Measurements from ENCODE around the gene SIX1. TPM values are rescaled to one million over a fixed set of nuclear protein-coding genes. Genes with fewer than 3 reads are reported as not detected.

The SIX1 gene
- total RNA-seq, 1 experiment from 2014 or later: 2.3 TPM

DNA sequence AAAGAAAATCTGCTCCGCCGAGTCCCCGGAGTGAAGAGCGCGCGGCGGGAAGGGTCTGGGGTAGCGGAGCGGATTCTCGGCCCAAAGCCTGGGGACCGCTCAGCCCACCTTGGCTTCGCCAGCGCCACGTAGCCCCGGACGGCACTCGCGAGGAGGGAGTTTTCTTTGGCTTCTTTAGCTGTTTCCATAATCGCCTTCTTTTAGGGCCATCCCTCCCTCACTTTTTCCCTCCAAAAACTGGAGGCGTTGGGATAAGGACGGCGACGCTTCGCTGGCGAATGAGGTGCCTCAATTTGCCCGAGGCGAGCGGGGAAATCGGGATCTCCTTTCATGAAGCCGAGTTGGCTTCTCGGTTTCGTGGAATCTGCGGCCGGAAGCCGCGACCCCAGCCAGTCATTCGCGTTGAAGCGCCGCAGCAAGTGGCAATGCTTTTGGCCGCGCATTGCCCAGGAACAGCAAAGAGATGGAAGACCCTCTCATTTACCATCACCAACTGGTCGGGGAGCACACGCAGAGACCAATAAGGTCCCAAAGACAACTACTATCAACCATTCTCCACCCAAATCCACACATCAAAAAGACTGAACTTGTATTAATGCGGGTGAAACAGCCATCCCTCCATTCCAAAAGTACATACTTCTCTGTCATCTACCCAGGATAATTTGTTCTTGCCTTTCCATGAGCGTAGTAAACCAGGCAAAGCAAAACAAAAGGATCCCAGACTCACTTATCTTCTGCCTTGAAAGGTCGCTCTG is 8.4 kb upstream of the SIX1 start:
- DNase-seq (ENCODE audit: low read depth, low spot score): no peak
- in situ Hi-C loops (cut with HindIII; ENCODE audit: low pct_unique_long_range_greater_than_20kb, low sequenced_read_pairs): no loop called here

DNA sequence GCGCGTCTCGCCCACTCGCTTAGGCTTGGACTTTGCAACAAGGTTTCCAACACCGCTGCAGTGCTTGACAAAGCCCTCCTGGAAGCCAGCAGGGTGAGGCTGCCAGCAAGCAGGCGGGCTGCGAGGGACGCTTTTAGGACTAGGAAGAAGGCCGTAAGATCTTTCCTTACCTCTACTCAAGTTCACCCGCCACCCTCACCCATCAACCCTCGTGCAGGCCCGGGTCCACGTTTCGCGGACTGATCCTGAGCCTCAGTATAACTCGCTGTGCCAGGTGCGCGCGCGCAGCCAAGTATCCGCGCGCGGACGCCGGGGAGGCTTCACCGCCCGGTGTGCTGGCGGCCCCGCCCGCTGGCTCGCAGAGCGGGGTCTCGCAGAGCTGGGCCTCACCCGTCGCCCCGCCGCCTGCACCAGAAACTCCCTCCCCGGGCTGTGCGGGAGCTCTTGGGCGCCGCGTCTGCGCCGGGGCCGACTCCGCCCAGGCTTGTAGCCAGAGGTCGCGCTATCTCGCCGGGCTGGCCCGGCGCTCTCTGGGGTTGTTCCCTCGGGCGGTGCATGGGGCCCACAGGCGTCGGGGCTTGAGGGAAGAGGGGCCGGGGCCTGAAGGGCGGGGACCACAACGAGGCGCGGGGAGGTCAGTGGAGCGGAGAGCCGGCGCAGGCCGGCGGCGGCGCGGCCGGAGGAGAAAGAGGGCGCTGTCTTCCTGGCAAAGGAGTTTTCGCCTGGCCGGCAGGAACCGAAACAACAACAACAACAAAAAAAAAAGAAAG is 7.6 kb upstream of the SIX1 start:
- in situ Hi-C loops (cut with HindIII; ENCODE audit: low pct_unique_long_range_greater_than_20kb, low sequenced_read_pairs): no loop called here
- peak; percentile 55 for DNase-seq (ENCODE audit: low read depth, low spot score)

DNA sequence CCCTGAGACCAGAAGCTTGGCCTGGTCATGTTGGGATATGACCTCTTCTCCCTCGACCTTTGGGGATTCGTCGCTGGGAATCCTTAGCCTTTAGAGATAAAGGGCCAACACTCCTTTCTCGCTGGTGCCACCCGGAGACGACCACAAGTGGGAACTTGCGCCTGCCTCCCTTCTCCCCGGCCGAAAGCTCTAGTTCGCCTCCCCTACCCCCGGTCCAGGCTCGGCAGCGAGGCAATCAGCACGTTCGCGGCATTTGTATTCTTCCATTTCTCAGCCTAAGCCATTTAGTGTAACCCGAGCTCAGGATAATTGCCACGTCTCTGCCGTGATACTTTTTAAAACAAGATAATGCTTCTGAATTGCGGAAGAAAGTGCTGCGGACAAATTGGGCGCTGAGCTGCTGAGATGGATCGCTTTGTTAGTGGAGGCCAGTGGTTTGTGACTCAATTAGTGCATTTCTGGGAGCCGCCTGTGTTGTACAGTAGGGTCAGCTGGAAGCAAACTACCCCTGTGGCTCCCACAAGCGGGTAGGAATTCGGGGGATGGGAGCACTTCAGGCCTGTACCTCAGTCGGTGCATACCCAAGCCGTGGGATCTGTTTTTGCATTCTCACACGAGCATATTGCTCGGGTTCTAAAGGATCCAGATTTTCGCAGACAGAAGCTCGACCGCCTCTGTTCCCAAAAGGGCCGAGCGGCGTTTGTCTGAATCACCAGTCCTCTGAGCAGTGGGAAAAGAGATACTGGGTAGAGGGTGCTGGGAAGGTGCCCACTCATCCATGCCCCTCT is 6.8 kb upstream of the SIX1 start:
- DNase-seq (ENCODE audit: low read depth, low spot score): no peak
- in situ Hi-C loops (cut with HindIII; ENCODE audit: low pct_unique_long_range_greater_than_20kb, low sequenced_read_pairs): no loop called here

DNA sequence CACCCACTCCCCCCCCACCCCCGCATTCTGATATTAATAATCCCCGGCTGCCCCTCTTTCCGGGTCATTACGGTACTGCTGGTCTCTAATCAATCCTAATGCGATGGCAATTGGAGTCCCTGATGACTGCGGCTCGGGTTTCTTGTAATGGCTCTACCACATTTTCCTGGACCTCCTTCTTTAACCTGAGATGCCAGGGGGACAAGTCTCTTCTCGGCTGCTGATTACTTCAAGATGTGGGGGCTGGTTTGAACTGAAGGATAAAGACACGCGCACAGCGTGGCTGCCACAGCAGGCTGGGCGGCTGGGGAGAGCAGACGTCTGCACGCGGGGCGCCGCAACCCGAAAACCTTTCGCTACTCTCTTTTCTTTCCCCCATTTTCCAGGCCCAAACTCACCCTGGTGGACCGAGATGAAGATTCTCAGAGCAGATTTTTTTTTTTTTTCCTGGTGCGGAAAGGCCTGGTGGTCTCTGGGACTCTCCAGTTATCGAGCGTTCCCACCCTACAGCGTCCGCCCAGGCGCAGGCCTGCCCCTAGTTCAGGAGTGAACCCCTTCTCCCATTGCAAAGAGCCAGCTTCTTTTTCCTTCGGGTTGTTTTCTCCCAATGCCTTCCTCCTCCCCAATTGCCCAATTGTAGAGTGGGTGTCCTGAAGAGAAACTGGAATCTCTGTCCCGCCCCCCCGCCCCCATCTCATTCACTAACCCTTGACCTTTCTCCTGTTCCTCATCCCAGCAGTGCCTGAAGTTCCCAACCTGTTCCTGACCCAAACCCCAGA is 6.0 kb upstream of the SIX1 start:
- DNase-seq (ENCODE audit: low read depth, low spot score): no peak
- in situ Hi-C loops (cut with HindIII; ENCODE audit: low pct_unique_long_range_greater_than_20kb, low sequenced_read_pairs): no loop called here

DNA sequence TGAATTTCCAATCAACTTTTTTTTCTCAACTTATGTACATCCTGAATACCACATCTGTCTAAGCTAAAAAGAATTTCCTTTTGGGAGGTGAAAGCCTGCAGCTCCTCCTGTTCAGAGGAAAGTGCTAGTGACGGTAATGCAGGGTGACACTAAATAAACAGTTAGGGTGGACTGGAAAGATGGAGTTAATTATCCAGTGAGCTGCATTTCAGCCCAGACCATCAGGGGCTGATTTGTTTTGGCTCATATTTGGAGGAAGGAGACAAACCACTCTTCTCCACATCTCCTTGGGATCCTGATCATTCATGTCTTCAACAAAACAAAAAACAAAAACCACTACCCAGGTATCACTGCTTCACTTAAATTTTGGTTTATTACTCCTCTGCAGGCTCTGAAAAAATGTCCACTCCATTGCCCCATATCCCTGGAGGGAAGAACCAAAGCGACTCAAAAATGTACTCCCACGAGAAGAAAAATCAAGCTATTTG is 5.1 kb upstream of the SIX1 start:
- no peak for DNase-seq (ENCODE audit: low read depth, low spot score)

DNA sequence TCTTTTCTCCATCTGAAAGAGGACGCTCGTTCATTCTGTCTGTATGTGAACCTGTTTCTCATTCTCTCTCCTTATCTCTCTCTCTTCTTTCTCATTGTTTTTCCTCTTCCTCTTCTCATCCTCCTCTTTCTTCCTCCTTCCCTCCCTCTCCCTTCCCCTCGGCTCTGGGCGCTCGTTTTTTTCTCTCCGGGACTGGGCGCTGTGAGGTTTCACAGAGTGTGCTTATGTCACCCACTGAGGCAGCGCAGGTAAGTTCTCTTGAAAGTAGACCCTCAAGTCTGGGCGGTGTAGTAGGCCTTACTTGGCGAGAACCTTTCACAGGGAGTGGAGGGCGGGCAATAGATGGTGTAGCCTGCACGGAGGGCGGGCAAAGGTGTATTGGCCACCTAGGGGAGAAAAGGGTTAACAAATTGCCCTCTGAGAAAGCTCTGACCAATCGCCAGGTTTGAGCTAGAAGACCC is 4.5 kb upstream of the SIX1 start:
- in situ Hi-C loops (cut with HindIII; ENCODE audit: low pct_unique_long_range_greater_than_20kb, low sequenced_read_pairs): no loop called here
- no peak for DNase-seq (ENCODE audit: low read depth, low spot score)

More for the DNA sequence above, 5.1 kb upstream of the SIX1 start:
- in situ Hi-C loops (cut with HindIII; ENCODE audit: low pct_unique_long_range_greater_than_20kb, low sequenced_read_pairs): no loop called here

DNA sequence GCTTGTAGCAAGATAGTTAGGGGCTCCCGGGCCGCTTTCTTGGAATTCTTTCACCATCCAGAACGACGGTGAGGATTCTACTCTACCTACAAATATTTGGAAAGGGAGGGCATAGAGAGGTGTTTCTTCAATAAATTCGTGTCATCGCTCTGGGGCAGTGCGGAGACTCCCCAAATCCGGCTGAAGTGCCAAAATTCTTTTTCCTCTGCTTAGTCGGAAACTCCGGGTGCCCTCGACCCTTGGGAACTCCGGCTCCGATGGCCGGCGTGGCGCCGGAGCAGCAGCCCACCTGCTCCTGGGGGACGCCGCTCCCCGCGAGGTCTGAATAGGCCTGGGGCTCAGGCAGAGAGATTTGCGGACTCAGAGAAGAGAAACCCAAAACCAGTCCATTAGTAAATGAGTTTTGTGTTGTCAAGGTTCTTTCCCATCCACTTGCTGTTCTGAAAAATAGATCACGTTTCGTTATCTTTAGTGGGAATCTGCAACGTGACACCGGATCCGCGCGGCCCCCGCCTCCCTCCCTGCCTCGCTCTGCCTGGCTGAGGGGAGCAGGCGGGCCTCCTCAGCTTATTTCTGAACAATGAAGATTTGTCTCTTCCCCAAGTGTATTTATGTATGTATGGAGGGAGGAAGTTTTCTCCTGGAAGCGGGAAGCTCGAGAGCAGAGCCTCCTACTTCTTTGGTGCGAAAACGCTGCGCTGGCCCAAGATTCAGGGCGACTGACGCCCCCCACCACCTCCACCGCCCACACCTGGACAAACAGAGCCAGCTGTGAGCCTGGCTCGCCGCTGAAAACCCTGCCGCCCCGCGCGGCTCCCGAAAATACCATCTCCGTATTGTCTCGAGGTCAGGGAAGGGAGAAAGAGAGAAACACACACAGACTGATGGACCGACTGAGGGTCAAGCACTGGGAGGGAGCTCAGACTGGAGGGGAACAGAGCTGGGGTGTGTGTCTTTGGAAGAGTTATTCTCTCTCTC is 3.7 kb upstream of the SIX1 start:
- in situ Hi-C loops (cut with HindIII; ENCODE audit: low pct_unique_long_range_greater_than_20kb, low sequenced_read_pairs): no loop called here
- DNase-seq (ENCODE audit: low read depth, low spot score): no peak

DNA sequence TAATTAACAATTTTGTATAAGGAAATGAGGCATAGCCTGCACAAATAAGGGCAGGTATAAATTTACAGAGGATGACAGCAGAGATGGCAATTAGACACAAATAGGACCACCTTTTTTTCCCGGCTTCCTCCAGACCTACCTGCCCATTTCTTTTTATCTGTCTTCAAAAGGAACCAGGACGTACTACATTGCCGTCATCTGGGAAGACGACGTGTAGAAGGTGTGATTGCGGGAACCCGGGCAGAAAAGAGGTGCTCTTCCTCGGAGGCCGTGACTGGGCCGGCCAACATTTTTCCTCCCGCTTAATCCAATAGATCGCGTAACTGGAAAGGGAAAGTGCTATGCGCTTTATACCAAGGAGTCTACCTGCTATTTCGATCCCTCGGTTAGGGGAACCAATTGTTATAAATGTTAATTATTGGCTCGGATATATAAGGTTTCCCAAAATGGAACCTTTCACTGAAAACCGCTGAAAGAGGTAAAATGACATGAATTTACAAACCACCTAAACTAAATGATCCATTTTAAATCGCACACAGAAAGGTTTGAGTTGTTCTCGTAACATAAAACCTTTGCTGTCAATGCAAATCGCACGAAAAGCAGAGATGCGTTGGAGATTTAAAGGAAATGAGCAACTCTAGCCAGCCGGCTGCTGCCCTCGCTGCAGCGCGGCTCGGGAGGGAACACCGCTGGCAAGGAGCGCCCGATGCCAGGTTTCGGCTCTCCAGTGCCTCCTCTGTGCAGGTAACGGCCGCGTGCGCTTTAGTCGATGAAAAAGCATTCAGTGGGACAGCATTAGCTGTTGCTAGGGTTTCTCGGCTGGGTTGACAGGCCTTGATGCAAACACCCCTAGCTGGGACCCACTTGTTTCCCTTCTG is 2.8 kb upstream of the SIX1 start:
- in situ Hi-C loops (cut with HindIII; ENCODE audit: low pct_unique_long_range_greater_than_20kb, low sequenced_read_pairs): no loop called here

DNA sequence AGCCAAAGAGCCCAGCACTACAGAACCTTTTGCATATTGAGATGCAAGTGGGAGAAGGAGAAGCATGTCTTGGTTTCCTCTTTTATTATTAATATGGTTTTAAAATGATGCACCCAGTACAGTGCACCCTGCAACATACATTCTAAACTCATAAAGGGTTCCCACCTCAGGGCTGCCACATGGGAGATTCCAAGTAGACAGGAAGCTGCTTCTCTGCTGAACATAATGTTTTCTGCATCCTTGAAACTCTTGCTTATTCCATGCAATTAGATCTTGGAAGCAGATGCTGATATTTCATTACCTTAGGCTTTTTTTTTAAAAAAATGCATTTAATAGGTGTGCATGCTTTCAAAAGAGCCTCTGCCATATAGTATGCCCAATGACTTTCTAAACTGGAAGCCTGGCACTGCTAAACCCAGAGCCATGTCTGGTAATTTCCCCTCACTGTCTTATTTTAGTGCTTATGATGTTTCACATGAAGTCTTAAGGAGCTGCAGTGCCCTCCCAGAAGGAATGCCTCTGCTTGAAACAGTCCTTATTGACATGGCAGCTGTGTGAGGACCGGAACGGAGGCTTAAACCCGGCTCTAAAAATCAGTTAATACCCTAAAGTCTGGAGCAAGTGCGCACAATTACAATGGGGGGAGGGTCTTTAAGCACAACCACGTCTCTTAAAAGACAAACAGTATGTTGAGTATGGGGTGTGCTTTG is 2.0 kb upstream of the SIX1 start:
- in situ Hi-C loops (cut with HindIII; ENCODE audit: low pct_unique_long_range_greater_than_20kb, low sequenced_read_pairs): no loop called here
- no peak for DNase-seq (ENCODE audit: low read depth, low spot score)

More for the DNA sequence above, 2.8 kb upstream of the SIX1 start:
- DNase-seq (ENCODE audit: low read depth, low spot score): no peak

DNA sequence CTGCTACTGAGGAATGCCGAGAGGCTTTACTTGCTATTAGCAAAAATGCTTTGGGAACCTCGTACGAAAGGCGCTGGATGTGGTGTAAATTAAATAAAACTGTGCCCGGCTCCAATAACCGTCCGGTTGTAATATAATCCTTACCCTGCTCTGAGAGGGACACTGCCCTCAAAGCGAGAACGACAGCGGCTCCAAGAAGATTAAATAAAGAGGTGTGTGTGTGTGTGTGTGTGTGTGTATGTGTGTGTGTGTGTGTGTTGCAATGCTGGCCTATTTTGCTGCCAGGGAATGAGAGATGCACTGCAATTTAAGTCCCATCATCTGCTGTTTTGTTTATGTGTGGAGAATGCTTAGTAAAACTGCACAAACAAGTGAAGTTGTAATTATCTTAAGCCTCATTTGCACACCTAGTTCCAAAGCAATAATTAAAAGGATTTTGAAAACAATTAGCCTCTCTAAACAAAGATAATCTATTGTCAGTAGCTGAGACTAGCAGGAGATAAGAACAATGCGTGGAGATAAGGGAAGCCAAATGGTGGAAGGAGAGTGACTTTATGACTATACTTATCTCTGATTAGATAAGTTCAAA is 1.2 kb upstream of the SIX1 start:
- in situ Hi-C loops (cut with HindIII; ENCODE audit: low pct_unique_long_range_greater_than_20kb, low sequenced_read_pairs): no loop called here
- no peak for DNase-seq (ENCODE audit: low read depth, low spot score)

DNA sequence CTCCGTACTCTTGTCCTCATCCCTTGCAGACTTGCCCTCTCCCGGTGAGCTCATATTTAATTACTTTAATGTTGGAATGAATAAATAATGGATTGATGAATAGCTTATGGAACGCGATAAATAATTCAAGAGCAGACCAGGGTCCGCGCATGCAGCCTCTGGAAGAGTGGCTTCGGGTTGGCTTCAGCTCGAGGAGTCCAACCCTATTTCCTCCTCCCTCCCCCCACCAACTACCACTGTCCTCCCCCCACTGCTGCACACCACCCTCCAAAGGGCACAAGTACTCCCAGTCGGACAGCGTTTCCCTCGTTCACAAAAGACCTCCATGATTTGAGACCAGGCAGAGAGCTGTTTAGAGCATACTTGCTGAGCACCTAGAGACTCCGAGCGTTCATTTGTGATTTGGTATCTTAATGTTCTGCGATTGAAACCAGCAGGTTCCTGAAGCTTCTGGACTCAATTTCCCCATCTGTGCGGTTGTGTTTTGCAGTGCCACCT is 647 bp upstream of the SIX1 start:
- in situ Hi-C loops (cut with HindIII; ENCODE audit: low pct_unique_long_range_greater_than_20kb, low sequenced_read_pairs): no loop called here
- no peak for DNase-seq (ENCODE audit: low read depth, low spot score)

DNA sequence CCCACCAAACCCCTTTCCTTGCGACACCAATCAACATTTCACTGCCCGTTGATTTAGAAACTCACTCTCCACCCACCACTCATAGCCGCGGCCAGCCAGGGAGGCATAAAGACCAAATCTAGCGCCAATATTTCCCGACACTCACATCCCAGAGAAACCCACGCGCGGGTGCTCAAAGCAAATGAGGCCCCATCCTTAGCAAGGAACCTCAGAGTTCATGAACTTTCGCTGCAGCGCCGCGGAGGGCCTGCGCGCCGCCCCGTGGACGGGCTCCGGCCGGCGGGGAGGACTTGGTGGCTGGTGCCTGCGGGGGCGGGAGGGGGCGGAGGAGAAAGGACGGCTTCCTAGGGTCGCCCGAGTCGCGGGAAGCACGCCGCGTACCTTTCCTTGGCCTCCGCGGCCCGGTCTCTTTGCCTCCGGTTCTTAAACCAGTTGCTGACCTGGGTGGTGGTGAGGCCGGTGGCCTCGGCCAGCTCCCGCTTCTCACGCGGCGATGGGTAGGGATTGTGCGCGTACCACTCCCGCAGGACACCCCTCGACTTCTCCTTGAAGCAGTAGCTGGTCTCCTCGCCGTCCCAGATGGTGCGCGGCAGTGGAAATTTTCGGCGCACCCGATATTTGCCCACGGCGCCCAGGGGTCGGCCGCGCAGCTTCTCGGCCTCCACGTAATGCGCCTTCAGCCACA is 886 bp downstream of the SIX1 start:
- in situ Hi-C loops (cut with HindIII; ENCODE audit: low pct_unique_long_range_greater_than_20kb, low sequenced_read_pairs): no loop called here

DNA sequence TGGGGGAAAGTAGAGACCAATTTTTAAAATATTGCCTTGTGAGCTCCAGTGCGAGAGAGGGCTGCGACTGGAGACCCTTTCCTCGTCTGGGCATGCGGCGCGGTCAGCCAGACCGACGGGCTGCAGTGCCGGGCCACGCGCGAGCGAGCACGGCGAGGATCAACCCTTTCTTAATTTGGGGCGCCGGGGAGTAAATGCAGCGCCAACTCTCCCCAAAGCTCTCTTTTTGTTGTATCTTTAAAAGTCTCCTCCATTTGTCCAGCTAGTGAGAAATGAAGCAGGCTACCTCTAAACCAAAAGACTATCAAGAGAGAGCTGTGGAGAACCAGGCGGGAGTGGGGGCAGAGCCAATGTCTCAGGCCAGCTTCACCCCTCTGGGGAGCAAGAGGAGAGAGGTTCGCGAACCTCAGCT is 1.4 kb downstream of the SIX1 start:
- in situ Hi-C loops (cut with HindIII; ENCODE audit: low pct_unique_long_range_greater_than_20kb, low sequenced_read_pairs): no loop called here
- no peak for DNase-seq (ENCODE audit: low read depth, low spot score)

More for the DNA sequence above, 886 bp downstream of the SIX1 start:
- DNase-seq (ENCODE audit: low read depth, low spot score): no peak

Measured in SK-MEL-5 (cell line).